Stimulated activated naive CD4-positive, alpha-beta T cell treated with Interleukin-2 at 50 U/mL for 16 hours (primary cell): Measurements from ENCODE around the gene MYO1E.
"Not testable (repeated sequence)": the region's sequence is repeated elsewhere in the genome, so short reads cannot be mapped to it uniquely, and the experiment has no call there.

Experiments
- DNase-seq: peaks from one replicate; lab custom pipeline; 2025; lab: John Stamatoyannopoulos, UW

Gene MYO1E

GRCh38 chr15:59166601-59167265 is 205.9 kb downstream of the MYO1E start:
- no peak for DNase-seq

DNA sequence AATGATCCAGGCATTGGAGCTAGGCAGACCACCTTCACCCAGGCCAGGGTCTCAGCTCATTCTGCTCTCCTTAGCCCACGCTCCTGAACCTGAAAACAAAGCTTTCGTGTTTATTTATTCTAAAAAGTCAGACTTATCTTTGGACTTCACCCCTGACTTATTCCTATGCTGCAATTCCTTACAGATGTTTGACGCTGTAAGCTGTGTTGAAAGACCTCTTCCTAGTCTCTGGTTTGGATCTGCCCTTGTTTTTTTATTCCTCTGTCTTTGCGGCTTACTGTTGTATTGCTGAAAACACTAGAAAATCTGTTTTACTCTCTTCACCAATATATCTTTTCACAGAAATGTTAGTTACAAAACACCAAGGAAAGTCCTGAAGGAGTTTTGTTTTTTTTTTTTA is 206.5 kb downstream of the MYO1E start:
- DNase-seq: no peak

- DNase-seq: no peak
These were observed 206.9 kb downstream of the MYO1E start for GRCh38 chr15:59165726-59166125.

GRCh38 chr15:59162080-59162479 is 210.6 kb downstream of the MYO1E start:
- not testable (repeated sequence) for DNase-seq

DNA sequence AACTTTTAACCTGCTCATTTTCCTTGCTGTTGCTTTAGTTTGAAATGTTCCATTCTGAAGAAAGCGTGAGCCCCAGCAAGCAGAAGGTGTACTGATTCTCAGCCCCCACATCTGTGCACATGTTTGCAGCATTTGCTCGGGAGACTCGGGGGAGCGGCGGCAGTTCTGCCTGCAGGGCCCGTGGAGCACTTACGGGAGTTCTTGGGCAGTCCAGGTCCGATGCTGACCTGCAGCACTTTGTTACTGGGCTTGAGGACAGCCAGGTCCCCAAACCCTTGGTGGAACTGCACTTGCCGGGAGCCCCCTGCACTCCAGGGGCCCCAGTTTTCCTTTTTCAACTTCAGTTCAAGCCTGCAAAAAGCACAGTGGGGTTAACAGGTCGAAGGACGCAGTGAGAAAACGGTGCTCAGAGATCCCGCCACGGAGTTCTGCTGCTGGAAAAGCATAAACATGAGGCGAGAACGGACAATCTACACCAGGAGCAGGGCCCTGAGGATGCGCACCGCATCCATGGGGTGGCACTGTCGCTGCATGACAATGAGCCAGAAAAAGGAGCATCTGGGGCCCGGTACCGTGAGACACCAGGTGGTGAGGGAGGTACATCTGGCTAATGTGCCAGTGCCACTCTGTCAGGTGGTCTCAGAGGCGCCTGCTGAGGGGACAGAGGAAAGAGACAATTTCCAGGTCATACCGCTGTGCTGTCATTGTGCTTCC is 211.6 kb downstream of the MYO1E start:
- no peak for DNase-seq

DNA sequence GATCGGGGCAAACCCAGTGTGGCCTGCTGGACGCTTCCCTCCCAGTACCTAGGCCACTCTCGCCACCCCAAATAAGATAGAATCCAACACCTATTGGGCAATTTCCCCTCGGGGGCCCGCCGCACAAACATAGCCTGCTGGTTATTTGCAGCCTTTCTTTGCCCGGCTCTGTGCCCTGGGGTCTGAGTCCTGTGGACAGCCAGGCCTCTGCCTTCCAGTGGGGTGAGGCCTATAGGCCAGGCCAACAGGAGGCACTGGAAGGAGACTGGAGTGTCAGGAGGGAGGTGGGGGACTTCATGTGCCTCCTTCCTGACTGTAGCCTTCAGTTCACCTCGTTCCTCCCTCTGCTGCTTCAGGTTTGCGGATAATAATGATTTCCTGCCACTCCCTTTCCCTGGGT is 213.5 kb downstream of the MYO1E start:
- DNase-seq: no peak

- DNase-seq: no peak
These were observed 214.0 kb downstream of the MYO1E start for GRCh38 chr15:59158701-59159034.

DNA sequence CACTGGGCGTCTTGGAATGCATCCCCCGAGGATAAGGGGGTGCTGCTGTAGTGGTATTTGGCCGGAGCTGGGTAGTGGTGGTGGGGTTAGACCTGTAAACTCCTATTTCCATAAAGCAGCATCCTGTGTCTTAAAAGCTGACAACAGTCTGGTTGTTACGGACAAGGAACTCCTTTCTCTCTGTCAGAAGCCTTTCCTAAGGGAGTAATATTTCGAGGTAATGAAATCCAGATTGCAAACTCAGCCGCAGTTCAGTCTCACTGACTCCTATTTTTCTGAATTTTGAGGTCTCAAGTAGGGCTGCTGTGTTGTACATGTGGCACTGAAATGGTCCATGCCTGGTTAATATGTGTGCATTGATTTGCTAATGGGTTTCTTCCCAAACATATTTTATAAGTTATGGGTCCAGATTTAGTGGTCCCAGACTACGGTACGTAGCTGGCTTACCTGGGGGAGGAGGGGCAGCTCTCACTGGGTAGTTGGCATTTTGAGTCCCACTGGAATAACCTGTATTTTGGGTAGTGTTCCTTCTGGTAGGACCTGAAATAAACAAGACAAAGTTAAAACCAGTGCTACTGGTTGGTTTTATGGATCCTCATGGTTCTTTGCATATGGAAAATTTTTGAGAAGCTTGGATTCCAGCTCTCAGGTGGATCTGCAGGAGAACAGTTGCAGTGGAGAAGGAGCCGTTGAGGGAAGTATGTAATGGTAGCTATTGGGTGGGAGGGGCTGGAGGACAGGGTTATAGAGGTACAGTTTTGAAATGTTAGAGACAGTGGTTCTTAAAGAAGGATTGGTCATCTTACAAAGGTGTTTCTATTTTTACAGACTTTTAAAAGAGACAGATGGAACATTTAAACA is 214.6 kb downstream of the MYO1E start:
- no peak for DNase-seq

GRCh38 chr15:59157396-59157795 is 215.3 kb downstream of the MYO1E start:
- no peak for DNase-seq

GRCh38 chr15:59155431-59155830 is 217.2 kb downstream of the MYO1E start:
- no peak for DNase-seq

- DNase-seq: no peak
These were observed 218.4 kb downstream of the MYO1E start for GRCh38 chr15:59154243-59154642.

- no peak for DNase-seq
These were observed 219.2 kb downstream of the MYO1E start for GRCh38 chr15:59153466-59153865.

DNA sequence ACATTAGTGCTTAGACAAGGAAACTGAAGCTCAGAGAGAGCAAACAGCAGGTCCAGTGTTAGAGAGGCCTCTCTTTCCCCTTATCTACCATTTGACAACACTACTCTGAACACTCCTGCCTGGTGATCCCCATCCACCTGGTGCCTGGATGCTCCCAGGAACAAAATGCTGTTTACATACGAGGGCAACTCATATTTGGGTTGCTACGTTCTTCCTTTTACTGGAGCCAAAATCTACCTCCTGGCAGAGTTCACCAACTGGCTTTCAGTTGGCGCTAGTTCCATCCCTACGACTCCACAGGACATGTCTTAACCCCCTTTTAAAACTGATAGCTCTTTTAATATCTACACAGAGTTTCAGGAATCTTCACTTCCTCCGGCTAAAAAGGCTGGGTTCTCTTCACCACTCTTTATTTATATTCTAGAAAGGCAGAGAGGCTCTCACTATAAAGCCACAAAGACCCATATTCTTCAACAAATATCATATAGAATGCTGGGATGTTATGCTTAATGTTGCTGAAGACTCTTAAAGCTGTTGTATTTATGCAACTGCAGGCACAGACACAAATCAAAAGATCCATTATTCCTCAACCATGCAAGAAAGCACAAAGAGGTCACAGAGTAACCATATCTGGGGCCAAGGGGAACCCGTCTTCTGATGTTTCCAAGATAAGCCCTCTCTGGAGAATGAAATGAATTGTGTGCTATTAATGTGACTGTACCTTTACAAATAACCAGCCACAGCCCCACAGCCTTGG is 219.8 kb downstream of the MYO1E start:
- no peak for DNase-seq

DNA sequence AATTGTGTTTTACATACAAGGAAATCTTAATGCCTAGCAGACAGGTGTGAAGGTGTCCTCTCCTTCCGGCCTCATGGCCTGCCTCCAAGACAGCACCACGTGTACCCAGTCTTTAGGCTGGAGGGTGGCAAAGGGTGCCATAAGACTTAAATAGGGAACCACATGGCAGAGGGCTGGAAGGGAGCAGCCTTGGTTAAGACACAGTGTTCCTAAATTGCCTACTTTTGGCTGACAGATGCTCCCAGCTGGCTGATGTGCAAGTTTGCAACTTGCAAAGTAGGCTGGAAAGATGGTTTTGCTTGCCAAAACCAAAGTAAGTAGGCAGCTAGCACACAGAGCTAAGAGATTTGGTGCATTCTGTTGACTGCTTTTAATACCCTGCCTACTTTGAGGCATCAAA is 222.5 kb downstream of the MYO1E start:
- no peak for DNase-seq

DNA sequence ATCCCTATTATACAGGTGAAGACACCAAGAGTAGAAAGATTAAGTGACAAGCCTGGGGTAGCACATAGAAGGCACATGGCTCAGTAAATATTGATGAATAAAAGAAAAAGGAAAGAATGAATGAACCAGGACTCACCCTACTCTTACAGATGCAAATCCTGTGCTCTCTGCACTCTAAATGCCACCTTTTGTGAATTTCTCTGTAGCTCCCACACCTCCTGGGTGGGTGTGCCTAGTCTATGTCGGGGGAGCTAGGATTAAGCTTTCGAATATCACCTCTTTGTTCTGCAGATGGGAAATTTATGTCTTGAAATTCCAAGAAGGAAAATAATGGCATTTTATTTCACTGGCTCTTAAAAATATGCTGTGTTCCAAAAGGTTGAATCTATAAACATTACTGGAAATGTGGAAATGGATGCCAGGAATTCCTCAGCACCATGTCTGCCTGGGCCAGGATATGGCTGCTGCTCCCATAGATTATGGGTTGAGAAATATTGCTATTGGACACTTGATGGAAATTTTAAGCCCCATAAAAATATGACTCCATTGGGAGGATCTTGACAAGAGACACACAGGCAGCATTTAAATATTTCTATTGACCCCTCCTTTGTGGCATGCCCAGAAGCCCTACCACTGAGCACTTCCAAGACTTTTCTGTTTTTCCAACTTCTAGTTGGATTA is 224.4 kb downstream of the MYO1E start:
- DNase-seq: no peak

- DNase-seq: no peak
These were observed 225.0 kb downstream of the MYO1E start for GRCh38 chr15:59147666-59148065.

- DNase-seq: not testable (repeated sequence)
These were observed 228.1 kb downstream of the MYO1E start for GRCh38 chr15:59144594-59144993.

DNA sequence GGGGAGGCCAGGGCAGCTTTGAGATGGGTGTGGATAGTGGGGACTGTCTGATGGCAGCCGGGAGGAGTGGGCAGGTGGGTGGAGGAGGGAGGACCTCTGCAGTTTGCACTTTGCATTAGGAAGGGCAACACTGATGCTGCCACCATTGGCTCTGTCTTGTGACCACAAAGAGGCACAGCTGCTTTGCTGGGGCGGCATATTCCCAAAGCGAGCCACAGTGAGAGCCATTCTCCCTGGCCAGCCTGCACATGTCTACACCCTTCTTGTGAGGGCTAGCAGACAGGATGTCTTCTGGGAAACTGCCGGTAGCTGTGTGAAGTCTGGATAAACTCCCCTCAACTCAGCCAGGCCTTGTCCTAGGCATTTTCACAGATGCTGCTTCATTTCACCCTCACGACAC is 229.4 kb downstream of the MYO1E start:
- DNase-seq: no peak

GRCh38 chr15:59140422-59141226 is 232.0 kb downstream of the MYO1E start:
- no peak for DNase-seq

DNA sequence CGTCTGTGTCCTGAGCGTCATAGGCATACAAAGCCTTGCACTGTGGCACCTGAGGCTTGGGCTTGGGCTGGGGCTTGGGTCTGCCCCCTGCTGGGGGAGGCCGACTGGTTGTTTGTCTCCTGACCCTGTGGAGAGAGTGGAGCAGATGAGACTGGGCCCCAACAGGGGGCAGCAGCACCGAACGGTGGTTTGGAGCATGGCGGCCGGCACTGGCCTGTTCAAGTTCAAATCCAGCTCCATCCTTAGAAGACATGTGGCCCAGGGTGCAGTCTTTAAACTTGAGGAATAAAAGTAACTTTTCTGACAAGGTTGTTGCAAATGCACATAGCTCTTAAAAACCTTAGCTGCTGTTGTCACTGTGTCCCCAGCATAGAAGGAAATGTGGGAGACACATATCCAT is 234.4 kb downstream of the MYO1E start:
- DNase-seq: peak; percentile 42

DNA sequence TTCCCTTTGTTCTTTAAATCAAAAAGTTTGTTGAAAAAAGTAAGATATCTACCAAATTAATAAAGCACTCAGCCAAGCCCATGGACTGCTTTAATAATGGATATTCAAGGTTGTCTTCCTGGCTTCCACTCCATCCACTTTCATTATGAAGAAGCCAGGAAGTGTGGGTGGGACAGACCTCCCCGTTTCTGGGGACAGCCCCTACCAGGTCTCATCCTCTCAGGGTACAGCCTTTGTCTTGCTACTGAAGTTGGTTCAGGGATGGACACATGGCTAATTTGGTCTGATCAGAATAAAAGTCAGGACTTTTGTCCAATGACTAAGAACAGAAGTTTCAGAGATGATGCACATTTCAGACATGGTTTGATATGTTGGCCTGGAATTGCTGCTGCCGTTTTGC is 235.1 kb downstream of the MYO1E start:
- DNase-seq: no peak
